Adrenal gland (tissue), 12 donors: ENCODE results near the gene REL. TPM values are rescaled to one million over a fixed set of nuclear protein-coding genes. Genes with fewer than 3 reads are reported as not detected.
"Not testable (repeated sequence)": the region's sequence is repeated elsewhere in the genome, so short reads cannot be mapped to it uniquely, and the experiment has no call there.

ENCODE experiments used
- DNase-seq, 7 donors: peaks; one replicate each; pipeline ENCODE4 v3.0.0-alpha.2; 2019 to 2020
- H3K27ac ChIP-seq, 5 donors: fragments of 200-600 bp; sonication (generic) in 4 of 5; 1 replicate in 3 of 5; 2 replicates in 2 of 5; pipeline versions ENCODE4 v1.5.1 to v1.8.0; 2016 to 2020; ENCODE audit warnings: mild to moderate bottlenecking in 1 of 5
- H3K27me3 ChIP-seq: fragments of 200-600 bp; 2 replicates; pipeline ENCODE4 v1.8.0; 2021
- H3K36me3 ChIP-seq, 2 donors: fragments of 200-600 bp; replicated peaks in 1 of 2; 1 replicate in 1 of 2; 2 replicates in 1 of 2; pipeline versions ENCODE4 v1.5.1 to v1.8.0; 2018 to 2022
- H3K4me1 ChIP-seq, 2 donors: fragments of 200-600 bp; replicated peaks in 1 of 2; 1 replicate in 1 of 2; 2 replicates in 1 of 2; pipeline versions ENCODE4 v1.5.1 to v1.8.0; 2018 to 2021
- H3K4me3 ChIP-seq, 4 donors: fragments of 200-600 bp; sonication (generic) in 3 of 4; one replicate each; pipeline ENCODE4 v1.5.1; 2016 to 2018
- H3K9me3 ChIP-seq, 3 donors: fragments of 200-600 bp; sonication (generic) in 1 of 3; replicated peaks in 1 of 3; 1 replicate in 2 of 3; 2 replicates in 1 of 3; pipeline versions ENCODE4 v1.5.1 to v1.8.0; 2016 to 2021
- POLR2A ChIP-seq, 2 donors: fragments of 450-650 bp; IDR thresholded peaks; one replicate each; pipeline ENCODE4 v1.6.1; 2017; ENCODE audit warnings: antibody characterized with exemption in 2 of 2, mild to moderate bottlenecking in 2 of 2, moderate library complexity in 1 of 2
- WGBS, 4 donors: extraction: QIAGEN DNeasy Blood & Tissue Kit in 2 of 4; methylation state at CpG; one replicate each; pipeline versions ENCODE4 v1.1.5 to v1.1.7; 2013 to 2017; 5-methylcytosine and 5-hydroxymethylcytosine counted together
- intact Hi-C, 2 donors: fragments of 100-400 bp; cut with DNase I; formaldehyde crosslinking; loops; one replicate each; pipeline versions ENCODE4 v1.14.1 to v1.15.0; 2022 to 2023
- polyA plus RNA-seq, 3 donors: library from polyadenylated mRNA; stranded (reverse); fragments of 200-250 nt in 2 of 3; fragments of 350-450 nt in 1 of 3; fragmentation: Illumina TruSeq in 1 of 3; extraction: RNeasy Lipid Tissue Mini Kit (QIAGEN cat#74804) in 1 of 3; gene quantifications; one replicate each; pipeline ENCODE4 v1.2.3, GENCODE V29; 2013 to 2014
- total RNA-seq, 9 donors: library from RNA; depleted of rRNA in 4 of 9; stranded (reverse); fragments of >200 nt in 4 of 9; fragments of 120-200 nt in 1 of 9; fragmentation: NEBNext Ultra II Directional in 1 of 9; extraction: Animal tissue kit (Norgen Biotek cat#: 25700) in 1 of 9; gene quantifications; one replicate each; pipeline versions ENCODE4 v1.1.0 to v1.2.4, GENCODE V29; 2013 to 2023
- TF ChIP-seq, protein P1 (sequence below), 6 experiments: fragments of 450-650 bp in 4 of 6; fragments of 200-600 bp in 2 of 6; sonication (generic) in 1 of 6; IDR thresholded peaks; 1 replicate in 5 of 6; 2 replicates in 1 of 6; pipeline versions ENCODE4 v1.5.1 to v1.8.0; 2016 to 2021; ENCODE audit warnings: antibody characterized with exemption in 6 of 6, mild to moderate bottlenecking in 2 of 6, moderate library complexity in 1 of 6
- donor health status: healthy with polysubstance abuse.
- donor health status: Bipolar disorder and iron deficiency.
- donor health status: DM: yes; HTN: yes; CAD: no.
- donor health status: DM: no; HTN: no; CAD: no.
- donor health status: DM: no; HTN: no; CAD: no.
- donor health status: DM: yes; HTN: yes; CAD: no.

The REL gene
- total and polyA plus RNA-seq, 12 donors, result 0.51 to 15.0 (median 9.8) TPM

- no peak overlapping the region for H3K4me3 ChIP-seq
- peaks cover 0 to 39% of the 10 kb centered on the region in 2 donors for H3K4me1 ChIP-seq
- no peaks in the 10 kb centered on the region for H3K9me3 ChIP-seq
- TF ChIP-seq, protein P1, sequence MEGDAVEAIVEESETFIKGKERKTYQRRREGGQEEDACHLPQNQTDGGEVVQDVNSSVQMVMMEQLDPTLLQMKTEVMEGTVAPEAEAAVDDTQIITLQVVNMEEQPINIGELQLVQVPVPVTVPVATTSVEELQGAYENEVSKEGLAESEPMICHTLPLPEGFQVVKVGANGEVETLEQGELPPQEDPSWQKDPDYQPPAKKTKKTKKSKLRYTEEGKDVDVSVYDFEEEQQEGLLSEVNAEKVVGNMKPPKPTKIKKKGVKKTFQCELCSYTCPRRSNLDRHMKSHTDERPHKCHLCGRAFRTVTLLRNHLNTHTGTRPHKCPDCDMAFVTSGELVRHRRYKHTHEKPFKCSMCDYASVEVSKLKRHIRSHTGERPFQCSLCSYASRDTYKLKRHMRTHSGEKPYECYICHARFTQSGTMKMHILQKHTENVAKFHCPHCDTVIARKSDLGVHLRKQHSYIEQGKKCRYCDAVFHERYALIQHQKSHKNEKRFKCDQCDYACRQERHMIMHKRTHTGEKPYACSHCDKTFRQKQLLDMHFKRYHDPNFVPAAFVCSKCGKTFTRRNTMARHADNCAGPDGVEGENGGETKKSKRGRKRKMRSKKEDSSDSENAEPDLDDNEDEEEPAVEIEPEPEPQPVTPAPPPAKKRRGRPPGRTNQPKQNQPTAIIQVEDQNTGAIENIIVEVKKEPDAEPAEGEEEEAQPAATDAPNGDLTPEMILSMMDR (IDR thresholded peaks at IDR 0.05), result no peak
- no peak for TF ChIP-seq POLR2A (IDR thresholded peaks at IDR 0.05)
- no peak overlapping the region for H3K27ac ChIP-seq
- peaks cover 0 to 8% of the 10 kb centered on the region in 2 donors for H3K36me3 ChIP-seq
- H3K27me3 ChIP-seq, result no peaks in the 10 kb centered on the region
- WGBS, 4 donors, result 89 to 96% (median 91%) methylated on average over 2 of the region's 2 CpGs
- no peak for DNase-seq
- intact Hi-C loops, result no loop called here
These were observed 7.5 kb downstream of the REL start for GRCh38 chr2:60888853-60889252.

DNA sequence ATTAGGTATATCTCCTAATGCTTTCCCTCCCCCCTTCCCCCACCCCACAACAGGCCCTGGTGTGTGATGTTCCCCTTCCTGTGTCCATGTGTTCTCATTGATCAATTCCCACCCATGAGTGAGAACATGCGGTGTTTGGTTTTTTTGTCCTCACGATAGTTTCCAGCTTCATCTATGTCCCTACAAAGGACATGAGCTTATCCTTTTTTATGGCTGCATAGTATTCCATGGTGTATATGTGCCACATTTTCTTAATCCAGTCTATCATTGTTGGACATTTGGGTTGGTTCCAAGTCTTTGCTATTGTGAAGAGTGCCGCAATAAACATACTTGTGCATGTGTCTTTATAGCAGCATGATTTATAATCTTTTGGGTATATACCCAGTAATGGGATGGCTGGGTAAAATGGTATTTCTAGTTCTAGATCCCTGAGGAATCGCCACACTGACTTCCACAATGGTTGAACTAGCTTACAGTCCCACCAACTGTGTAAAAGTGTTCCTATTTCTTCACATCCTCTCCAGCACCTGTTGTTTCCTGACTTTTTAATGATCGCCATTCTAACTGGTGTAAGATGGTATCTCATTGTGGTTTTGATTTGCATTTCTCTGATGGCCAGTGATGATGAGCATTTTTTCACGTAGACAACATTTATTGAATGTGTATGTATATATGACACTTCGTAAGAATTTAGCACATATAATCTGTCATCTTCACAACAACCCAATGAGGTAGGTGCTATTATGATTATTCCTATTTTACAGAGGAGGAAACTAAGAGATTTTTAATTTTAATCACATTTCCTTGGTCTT is 8.4 kb downstream of the REL start:
- intact Hi-C loops, H3K9me3 ChIP-seq, H3K36me3 ChIP-seq, H3K27me3 ChIP-seq, H3K4me3 ChIP-seq, H3K27ac ChIP-seq, DNase-seq: not testable (repeated sequence)
- 92 to 98% (median 96%) methylated on average over 7 of the region's 7 CpGs for WGBS, 4 donors
- H3K4me1 ChIP-seq, result peaks cover 0 to 30% of the 10 kb centered on the region in 2 donors

- DNase-seq, result no peak
- Histone ChIP-seq H3K4me1 (peaks cover 0 to 24% of the 10 kb centered on the region in 2 donors), H3K4me3 (no peak overlapping the region), H3K36me3 (peaks cover 0 to 12% of the 10 kb centered on the region in 2 donors), H3K9me3 (no peaks in the 10 kb centered on the region), H3K27me3 (no peaks in the 10 kb centered on the region), H3K27ac (no peak overlapping the region)
- no peak for TF ChIP-seq POLR2A (IDR thresholded peaks at IDR 0.05)
- TF ChIP-seq, protein P1 (IDR thresholded peaks at IDR 0.05), result no peak
- 94 to 100% (median 95%) methylated on average over 1 of the region's 1 CpG for WGBS, 4 donors
- intact Hi-C loops, result no loop called here
These were observed 9.0 kb downstream of the REL start for GRCh38 chr2:60890393-60890707.

DNA sequence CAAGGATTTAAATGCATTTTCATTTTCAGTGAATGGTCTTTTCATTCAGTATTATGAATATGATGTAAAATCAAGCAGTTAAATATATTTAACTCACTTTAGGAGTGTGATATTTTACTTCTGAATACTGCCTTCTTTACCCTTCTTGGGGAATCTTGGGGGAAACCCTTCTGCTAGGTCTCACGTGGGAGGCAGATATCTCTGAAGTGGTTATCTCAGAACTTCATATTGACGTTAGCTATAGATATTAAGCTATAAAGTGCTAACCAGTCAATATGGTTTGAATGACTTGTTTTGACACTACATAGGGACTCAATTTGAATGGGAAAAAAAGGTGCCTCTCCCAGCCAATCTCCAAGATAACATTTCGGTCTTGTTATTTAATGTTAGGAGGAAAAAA is 9.8 kb downstream of the REL start:
- WGBS, 4 donors, result 83 to 92% (median 90%) methylated on average over 3 of the region's 3 CpGs
- no peak overlapping the region for H3K4me3 ChIP-seq
- H3K27me3 ChIP-seq, result no peaks in the 10 kb centered on the region
- H3K4me1 ChIP-seq, result peaks cover 0 to 16% of the 10 kb centered on the region in 2 donors
- DNase-seq, result no peak
- H3K36me3 ChIP-seq, result peaks cover 0 to 16% of the 10 kb centered on the region in 2 donors
- H3K9me3 ChIP-seq, result no peaks in the 10 kb centered on the region
- no peak for TF ChIP-seq POLR2A (IDR thresholded peaks at IDR 0.05)
- TF ChIP-seq, protein P1 (IDR thresholded peaks at IDR 0.05), result no peak
- no peak overlapping the region for H3K27ac ChIP-seq
- intact Hi-C loops, result no loop called here

DNA sequence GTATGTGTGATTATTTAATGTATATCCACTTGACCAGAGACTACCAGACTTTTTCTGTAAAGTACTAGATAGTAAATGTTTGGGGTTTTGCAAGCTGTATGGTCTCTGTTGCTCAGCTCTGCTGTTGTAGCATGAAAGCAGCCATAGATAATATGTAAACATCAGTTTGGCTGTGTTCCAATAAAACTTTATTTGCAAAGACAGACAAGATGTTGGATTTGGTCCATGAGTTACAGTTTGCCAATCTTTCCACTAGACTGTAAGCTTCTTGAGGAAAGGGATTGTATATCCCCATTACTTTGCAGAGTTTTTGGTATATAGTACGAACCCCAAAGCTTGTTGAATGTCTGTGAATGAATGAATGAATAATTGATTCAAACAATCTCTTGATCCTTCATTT is 17.2 kb downstream of the REL start:
- Histone ChIP-seq H3K27ac (no peak overlapping the region), H3K4me3 (no peak overlapping the region), H3K9me3 (no peaks in the 10 kb centered on the region), H3K27me3 (no peaks in the 10 kb centered on the region), H3K4me1 (no peaks in the 10 kb centered on the region), H3K36me3 (peaks cover 0 to 13% of the 10 kb centered on the region in 2 donors)
- WGBS, 4 donors, result 91 to 100% (median 98%) methylated on average over 1 of the region's 1 CpG
- no peak for DNase-seq
- intact Hi-C loops, result no loop called here
- TF ChIP-seq POLR2A (IDR thresholded peaks at IDR 0.05), result no peak
- TF ChIP-seq, protein P1 (IDR thresholded peaks at IDR 0.05), result no peak
